NK-92 (cell line): ENCODE measurements around the gene MIOX.

Source experiments
- DNase-seq: peaks from one replicate; lab custom pipeline; 2025; ENCODE audit not compliant: unreplicated experiment; lab: John Stamatoyannopoulos, UW

Gene MIOX

GRCh38 chr22:50486561-50487289 lies at the start of gene MIOX:
Gene MIOX (plus strand): TSS chr22:50486859. CDS start chr22:50486898, 39 bp downstream.
- DNase-seq, result no peak

- no peak for DNase-seq
Measured at GRCh38 chr22:50437511-50438304, 49.0 kb upstream of the MIOX start.

GRCh38 chr22:50438305-50439275 lies 48.1 kb upstream of the MIOX start:
- no peak for DNase-seq

GRCh38 chr22:50439314-50439870 lies 47.3 kb upstream of the MIOX start:
- no peak for DNase-seq

- DNase-seq, result no peak
Measured at GRCh38 chr22:50439871-50440331, 46.8 kb upstream of the MIOX start.

GRCh38 chr22:50440544-50441249 lies 46.0 kb upstream of the MIOX start:
- no peak for DNase-seq

GRCh38 chr22:50441428-50441993 lies 45.1 kb upstream of the MIOX start:
- no peak for DNase-seq

- DNase-seq, result no peak
Measured at GRCh38 chr22:50443197-50443596, 43.5 kb upstream of the MIOX start.

- no peak for DNase-seq
Measured at GRCh38 chr22:50443801-50444625, 42.6 kb upstream of the MIOX start.

- no peak for DNase-seq
Measured at GRCh38 chr22:50444663-50445062, 42.0 kb upstream of the MIOX start.

- no peak for DNase-seq
Measured at GRCh38 chr22:50445071-50445879, 41.4 kb upstream of the MIOX start.

GRCh38 chr22:50445880-50446707 lies 40.6 kb upstream of the MIOX start:
- DNase-seq, result no peak

- no peak for DNase-seq
Measured at GRCh38 chr22:50446708-50447575, 39.7 kb upstream of the MIOX start.

GRCh38 chr22:50447576-50448551 lies 38.8 kb upstream of the MIOX start:
- DNase-seq, result no peak

GRCh38 chr22:50452649-50453048 lies 34.0 kb upstream of the MIOX start:
- no peak for DNase-seq
